PC-9 (cell line): ENCODE results near the gene KRTAP10-6.

ENCODE experiments used
- CTCF ChIP-seq: fragments of 200-600 bp; sonication (generic); conservative IDR thresholded peaks from 2 replicates; pipeline ENCODE4 v1.6.1; 2017; ENCODE audit warnings: mixed run types, antibody characterized with exemption, mild to moderate bottlenecking, moderate library complexity
- EZH2 ChIP-seq: fragments of 200-600 bp; sonication (generic); IDR thresholded peaks from 2 replicates; pipeline ENCODE4 v1.8.0; 2017; ENCODE audit warnings: antibody characterized with exemption, low read depth

GRCh38 chr21:44598061-44598460 is 5.8 kb upstream of the KRTAP10-6 start:
- TF ChIP-seq CTCF: no peak
- TF ChIP-seq EZH2: no peak
